ENCODE results near the gene COPS8. TPM values are rescaled to one million over a fixed set of nuclear protein-coding genes. Genes with fewer than 3 reads are reported as not detected.

The COPS8 gene
- total and polyA plus RNA-seq, 2 donors (not counting 3 experiments of a cell fraction or from before 2014, with no cell fraction given): 73.6 to 80.7 TPM

GRCh38 chr2:237091779-237092436, 6.2 kb downstream of the COPS8 start:
- no peak overlapping the region for H3K4me3 ChIP-seq (replicated peaks in 1 of 3; ENCODE audit: insufficient read depth in 1 of 3, low read depth in 1 of 3, low read length in 3 of 3)
- peak overlapping the region; percentile 47 for H3K27ac ChIP-seq (ENCODE audit: insufficient read depth, low read depth, low read length)
- ChIA-PET POLR2A (no interaction called here), CTCF (interaction anchor here (2.1 to 4.0 kb wide), 3 partner anchors 36 to 480 kb away, joined by 15 to 56 read pairs (median 26); no protein-coding TSS in a partner anchor)
- H2AFZ ChIP-seq (ENCODE audit: low read depth, low read length): no peak overlapping the region
- no peaks in the 10 kb centered on the region for H3K9me3 ChIP-seq (replicated peaks; ENCODE audit: control insufficient read depth, insufficient read depth, low read length)
- intact Hi-C loops (cut with micrococcal nuclease) (loop anchor here (10.0 kb wide), 1 partner anchor 583 kb away; no protein-coding TSS in a partner anchor), dilution Hi-C loops (cut with MboI; ENCODE audit: extremely low pct_ligation_motif_present, low sequenced_read_pairs) (no loop called here)
- peaks cover 59% of the 10 kb centered on the region for H3K79me2 ChIP-seq (ENCODE audit: control insufficient read depth, insufficient read depth, low read length)
- TF ChIP-seq POLR2A (IDR thresholded peaks at IDR 0.05; ENCODE audit: low read depth, low read length): no peak
- no peak for TF ChIP-seq CTCF (IDR thresholded peaks at IDR 0.05; ENCODE audit: extremely low read depth in 1 of 2, insufficient read depth in 1 of 2, low read depth in 1 of 2, low read length in 2 of 2)
- no peak for TF ChIP-seq MAX (IDR thresholded peaks at IDR 0.05; ENCODE audit: insufficient read depth, insufficient read length)
- TF ChIP-seq GATA2 (IDR thresholded peaks at IDR 0.05; ENCODE audit: insufficient read depth, insufficient read length, low read depth, low read length): no peak
- TF ChIP-seq POLR2AphosphoS5 (IDR thresholded peaks at IDR 0.05; ENCODE audit: insufficient read depth, low read depth, low read length): no peak
- TF ChIP-seq MYC (IDR thresholded peaks at IDR 0.05; ENCODE audit: low read depth, low read length): no peak
- no peak for TF ChIP-seq JUN (IDR thresholded peaks at IDR 0.05; ENCODE audit: borderline replicate concordance, insufficient read depth, insufficient read length, low read depth)
- peaks cover 2 to 13% of the 10 kb centered on the region in 2 experiments for H3K36me3 ChIP-seq (ENCODE audit: control insufficient read depth in 2 of 2, extremely low read depth in 1 of 2, insufficient read depth in 2 of 2, low read length in 2 of 2)
- no peaks in the 10 kb centered on the region for H4K20me1 ChIP-seq (replicated peaks; ENCODE audit: control insufficient read depth, extremely low read depth, insufficient read depth, low read length)
- no peaks in the 10 kb centered on the region for H3K9me1 ChIP-seq (replicated peaks; ENCODE audit: control insufficient read depth, extremely low read depth, insufficient read depth, low read length)
- no peak overlapping the region for H3K9ac ChIP-seq (replicated peaks; ENCODE audit: extremely low read depth, insufficient read depth, low read length)
- peak overlapping the region; percentile 60 for H3K4me2 ChIP-seq (ENCODE audit: insufficient read depth, low read length)
- no peak for FAIRE-seq
- no peaks in the 10 kb centered on the region for H3K27me3 ChIP-seq (ENCODE audit: control insufficient read depth in 2 of 2, insufficient read depth in 2 of 2, low read length in 2 of 2)
- DNase-seq (ENCODE audit: low read depth, low spot score): no peak
- H3K4me1 ChIP-seq (ENCODE audit: control insufficient read depth, extremely low read depth, insufficient read depth, low read length): peaks cover 66% of the 10 kb centered on the region
- BruUV-seq (replicated peaks): no TSS peak
